ENCODE data around the gene ITPRIPL1.

DNA sequence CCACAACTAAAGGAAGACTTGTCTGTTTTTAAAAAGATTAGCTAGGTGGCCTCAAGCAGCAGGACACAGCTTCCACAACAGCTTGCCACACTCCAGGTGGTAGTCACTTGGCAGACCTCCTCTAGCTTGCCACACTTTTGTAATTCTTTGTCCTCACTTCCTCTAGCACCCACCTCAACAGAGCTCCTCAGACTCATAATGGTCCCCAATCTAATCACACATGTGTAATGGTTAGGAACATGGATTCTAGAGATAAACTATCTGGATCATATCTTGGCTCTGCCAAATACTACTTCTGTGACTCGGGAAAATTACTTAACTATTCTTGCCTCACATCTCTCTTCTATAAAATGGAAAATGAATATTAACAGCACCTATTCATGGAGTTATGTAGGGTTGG, 23.3 kb upstream of the ITPRIPL1 start:
- TF ChIP-seq POLR2A (IDR thresholded peaks at IDR 0.05): no peak
- TF ChIP-seq, protein P1, sequence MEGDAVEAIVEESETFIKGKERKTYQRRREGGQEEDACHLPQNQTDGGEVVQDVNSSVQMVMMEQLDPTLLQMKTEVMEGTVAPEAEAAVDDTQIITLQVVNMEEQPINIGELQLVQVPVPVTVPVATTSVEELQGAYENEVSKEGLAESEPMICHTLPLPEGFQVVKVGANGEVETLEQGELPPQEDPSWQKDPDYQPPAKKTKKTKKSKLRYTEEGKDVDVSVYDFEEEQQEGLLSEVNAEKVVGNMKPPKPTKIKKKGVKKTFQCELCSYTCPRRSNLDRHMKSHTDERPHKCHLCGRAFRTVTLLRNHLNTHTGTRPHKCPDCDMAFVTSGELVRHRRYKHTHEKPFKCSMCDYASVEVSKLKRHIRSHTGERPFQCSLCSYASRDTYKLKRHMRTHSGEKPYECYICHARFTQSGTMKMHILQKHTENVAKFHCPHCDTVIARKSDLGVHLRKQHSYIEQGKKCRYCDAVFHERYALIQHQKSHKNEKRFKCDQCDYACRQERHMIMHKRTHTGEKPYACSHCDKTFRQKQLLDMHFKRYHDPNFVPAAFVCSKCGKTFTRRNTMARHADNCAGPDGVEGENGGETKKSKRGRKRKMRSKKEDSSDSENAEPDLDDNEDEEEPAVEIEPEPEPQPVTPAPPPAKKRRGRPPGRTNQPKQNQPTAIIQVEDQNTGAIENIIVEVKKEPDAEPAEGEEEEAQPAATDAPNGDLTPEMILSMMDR (IDR thresholded peaks at IDR 0.05): no peak
- no peak for TF ChIP-seq EP300 (IDR thresholded peaks at IDR 0.05)

Measured in ovary (tissue), 3 donors.